Measurements from ENCODE around the gene ANKMY1.

Gene ANKMY1

DNA sequence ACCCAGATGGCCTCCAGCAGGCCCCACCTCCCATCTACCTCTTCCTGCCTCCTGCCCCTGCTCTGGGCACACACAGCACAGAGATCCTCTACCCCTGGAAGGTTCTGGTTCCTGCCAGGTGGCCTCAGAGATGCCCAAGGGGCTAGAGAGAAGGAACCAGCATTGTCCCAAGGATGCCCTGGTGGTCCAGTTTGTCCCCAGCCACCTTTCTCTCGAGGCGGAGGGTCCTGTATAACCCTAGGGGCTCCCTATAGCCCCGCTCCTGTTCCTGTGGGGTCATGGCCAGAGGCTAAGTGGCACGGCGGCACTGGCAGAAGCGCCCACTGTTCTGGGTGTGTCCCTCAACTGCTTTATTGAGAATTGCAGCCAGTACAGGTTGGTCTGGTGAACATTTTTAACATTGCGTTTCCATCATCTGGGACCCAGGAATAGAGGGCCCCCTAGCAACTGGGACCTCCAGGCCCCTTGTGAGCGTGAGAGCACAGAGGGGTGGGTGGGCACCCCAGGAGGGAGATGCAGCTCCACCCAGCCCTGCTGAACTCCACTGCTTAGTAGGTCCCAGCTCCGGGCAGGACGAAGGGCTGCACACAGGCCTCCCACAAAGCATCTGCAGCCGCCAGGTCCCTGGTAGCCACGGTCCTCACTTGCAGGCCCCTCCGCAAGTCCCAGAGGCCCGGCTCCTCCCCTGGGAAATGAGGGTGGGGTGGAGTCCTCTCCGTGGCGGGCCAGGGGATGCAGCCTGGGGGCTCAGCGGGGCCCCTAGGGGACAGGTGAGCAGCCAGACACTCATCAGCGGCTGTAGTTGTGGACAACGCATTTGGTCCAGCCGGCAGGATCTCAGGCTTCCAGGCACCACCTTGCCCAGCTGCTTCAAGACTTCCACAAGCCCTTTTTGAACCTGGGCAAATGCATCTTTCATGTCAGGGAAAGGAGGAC lies 89.2 kb downstream of the ANKMY1 start:
- Histone ChIP-seq H3K4me3 (replicated peaks; ENCODE audit: insufficient read depth, low read length) (no peak overlapping the region), H3K27ac (replicated peaks) (no peak overlapping the region), H3K27me3 (ENCODE audit: insufficient read depth, poor library complexity, severe bottlenecking) (no peaks in the 10 kb centered on the region)
- DNase-seq (ENCODE audit: low read depth in 1 of 2, low spot score in 1 of 2): no peak
- no peak for TF ChIP-seq SPI1 (IDR thresholded peaks at IDR 0.05; ENCODE audit: borderline replicate concordance, low read depth)
- TF ChIP-seq, protein P1, sequence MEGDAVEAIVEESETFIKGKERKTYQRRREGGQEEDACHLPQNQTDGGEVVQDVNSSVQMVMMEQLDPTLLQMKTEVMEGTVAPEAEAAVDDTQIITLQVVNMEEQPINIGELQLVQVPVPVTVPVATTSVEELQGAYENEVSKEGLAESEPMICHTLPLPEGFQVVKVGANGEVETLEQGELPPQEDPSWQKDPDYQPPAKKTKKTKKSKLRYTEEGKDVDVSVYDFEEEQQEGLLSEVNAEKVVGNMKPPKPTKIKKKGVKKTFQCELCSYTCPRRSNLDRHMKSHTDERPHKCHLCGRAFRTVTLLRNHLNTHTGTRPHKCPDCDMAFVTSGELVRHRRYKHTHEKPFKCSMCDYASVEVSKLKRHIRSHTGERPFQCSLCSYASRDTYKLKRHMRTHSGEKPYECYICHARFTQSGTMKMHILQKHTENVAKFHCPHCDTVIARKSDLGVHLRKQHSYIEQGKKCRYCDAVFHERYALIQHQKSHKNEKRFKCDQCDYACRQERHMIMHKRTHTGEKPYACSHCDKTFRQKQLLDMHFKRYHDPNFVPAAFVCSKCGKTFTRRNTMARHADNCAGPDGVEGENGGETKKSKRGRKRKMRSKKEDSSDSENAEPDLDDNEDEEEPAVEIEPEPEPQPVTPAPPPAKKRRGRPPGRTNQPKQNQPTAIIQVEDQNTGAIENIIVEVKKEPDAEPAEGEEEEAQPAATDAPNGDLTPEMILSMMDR (IDR thresholded peaks at IDR 0.05; ENCODE audit: insufficient read depth, low read length): no peak
- TF ChIP-seq POLR2AphosphoS5 (IDR thresholded peaks at IDR 0.05; ENCODE audit: low read depth): no peak
- no peak for TF ChIP-seq GABPA (IDR thresholded peaks at IDR 0.05; ENCODE audit: low read depth)
- TF ChIP-seq, protein P2, sequence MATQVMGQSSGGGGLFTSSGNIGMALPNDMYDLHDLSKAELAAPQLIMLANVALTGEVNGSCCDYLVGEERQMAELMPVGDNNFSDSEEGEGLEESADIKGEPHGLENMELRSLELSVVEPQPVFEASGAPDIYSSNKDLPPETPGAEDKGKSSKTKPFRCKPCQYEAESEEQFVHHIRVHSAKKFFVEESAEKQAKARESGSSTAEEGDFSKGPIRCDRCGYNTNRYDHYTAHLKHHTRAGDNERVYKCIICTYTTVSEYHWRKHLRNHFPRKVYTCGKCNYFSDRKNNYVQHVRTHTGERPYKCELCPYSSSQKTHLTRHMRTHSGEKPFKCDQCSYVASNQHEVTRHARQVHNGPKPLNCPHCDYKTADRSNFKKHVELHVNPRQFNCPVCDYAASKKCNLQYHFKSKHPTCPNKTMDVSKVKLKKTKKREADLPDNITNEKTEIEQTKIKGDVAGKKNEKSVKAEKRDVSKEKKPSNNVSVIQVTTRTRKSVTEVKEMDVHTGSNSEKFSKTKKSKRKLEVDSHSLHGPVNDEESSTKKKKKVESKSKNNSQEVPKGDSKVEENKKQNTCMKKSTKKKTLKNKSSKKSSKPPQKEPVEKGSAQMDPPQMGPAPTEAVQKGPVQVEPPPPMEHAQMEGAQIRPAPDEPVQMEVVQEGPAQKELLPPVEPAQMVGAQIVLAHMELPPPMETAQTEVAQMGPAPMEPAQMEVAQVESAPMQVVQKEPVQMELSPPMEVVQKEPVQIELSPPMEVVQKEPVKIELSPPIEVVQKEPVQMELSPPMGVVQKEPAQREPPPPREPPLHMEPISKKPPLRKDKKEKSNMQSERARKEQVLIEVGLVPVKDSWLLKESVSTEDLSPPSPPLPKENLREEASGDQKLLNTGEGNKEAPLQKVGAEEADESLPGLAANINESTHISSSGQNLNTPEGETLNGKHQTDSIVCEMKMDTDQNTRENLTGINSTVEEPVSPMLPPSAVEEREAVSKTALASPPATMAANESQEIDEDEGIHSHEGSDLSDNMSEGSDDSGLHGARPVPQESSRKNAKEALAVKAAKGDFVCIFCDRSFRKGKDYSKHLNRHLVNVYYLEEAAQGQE (IDR thresholded peaks at IDR 0.05; ENCODE audit: insufficient replicate concordance, low read depth): no peak

DNA sequence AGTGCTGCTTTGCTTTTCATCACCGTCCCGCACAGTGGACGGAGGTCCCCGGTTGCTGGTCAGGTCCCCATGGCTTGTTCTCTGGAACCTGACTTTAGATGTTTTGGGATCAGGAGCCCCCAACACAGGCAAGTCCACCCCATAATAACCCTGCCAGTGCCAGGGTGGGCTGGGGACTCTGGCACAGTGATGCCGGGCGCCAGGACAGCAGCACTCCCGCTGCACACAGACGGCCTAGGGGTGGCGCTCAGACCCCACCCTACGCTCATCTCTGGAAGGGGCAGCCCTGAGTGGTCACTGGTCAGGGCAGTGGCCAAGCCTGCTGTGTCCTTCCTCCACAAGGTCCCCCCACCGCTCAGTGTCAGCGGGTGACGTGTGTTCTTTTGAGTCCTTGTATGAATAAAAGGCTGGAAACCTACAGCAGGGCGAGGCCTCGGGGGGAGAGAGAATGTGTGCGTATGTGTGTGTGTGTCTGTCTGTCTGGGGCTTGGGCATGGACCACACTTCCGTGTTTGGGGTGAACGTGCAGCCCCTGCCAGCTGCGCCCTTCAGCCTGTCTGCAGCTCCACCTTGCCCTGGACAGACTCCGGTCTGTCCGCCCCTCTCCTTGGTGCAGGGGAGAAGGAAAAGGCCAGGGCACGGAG lies 90.0 kb downstream of the ANKMY1 start:
- TF ChIP-seq, protein P2 (IDR thresholded peaks at IDR 0.05; ENCODE audit: insufficient replicate concordance, low read depth): no peak
- TF ChIP-seq GABPA (IDR thresholded peaks at IDR 0.05; ENCODE audit: low read depth) (no peak), POLR2AphosphoS5 (IDR thresholded peaks at IDR 0.05; ENCODE audit: low read depth) (no peak), SPI1 (IDR thresholded peaks at IDR 0.05; ENCODE audit: borderline replicate concordance, low read depth) (no peak)
- TF ChIP-seq, protein P1 (IDR thresholded peaks at IDR 0.05; ENCODE audit: insufficient read depth, low read length): no peak
- Histone ChIP-seq H3K27me3 (ENCODE audit: insufficient read depth, poor library complexity, severe bottlenecking) (no peaks in the 10 kb centered on the region), H3K4me3 (replicated peaks; ENCODE audit: insufficient read depth, low read length) (no peak overlapping the region), H3K27ac (replicated peaks) (no peak overlapping the region)
- DNase-seq (ENCODE audit: low read depth in 1 of 2, low spot score in 1 of 2): no peak

DNA sequence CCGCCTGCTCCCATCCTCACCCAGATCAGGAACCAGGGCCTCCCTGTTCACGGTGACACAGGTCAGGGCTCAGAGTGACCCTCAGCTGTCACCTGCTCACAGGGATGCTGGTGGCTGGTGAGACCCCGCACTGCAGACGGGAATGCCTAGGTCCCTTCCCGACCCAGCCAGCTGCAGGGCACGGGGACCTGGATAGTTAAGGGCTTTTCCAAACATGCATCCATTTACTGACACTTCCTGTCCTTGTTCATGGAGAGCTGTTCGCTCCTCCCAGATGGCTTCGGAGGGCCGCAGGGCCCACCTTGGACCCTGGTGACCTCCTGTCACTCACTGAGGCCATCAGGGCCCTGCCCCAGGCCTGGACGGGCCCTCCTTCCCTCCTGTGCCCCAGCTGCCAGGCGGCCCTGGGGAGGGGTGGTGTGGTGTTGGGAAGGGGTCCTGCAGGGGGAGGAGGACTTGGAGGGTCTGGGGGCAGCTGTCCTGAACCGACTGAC lies 90.6 kb downstream of the ANKMY1 start:
- no peak for DNase-seq (ENCODE audit: low read depth in 1 of 2, low spot score in 1 of 2)
- no peak overlapping the region for H3K4me3 ChIP-seq (replicated peaks; ENCODE audit: insufficient read depth, low read length)
- TF ChIP-seq POLR2AphosphoS5 (IDR thresholded peaks at IDR 0.05; ENCODE audit: low read depth) (no peak), SPI1 (IDR thresholded peaks at IDR 0.05; ENCODE audit: borderline replicate concordance, low read depth) (no peak), GABPA (IDR thresholded peaks at IDR 0.05; ENCODE audit: low read depth) (no peak)
- TF ChIP-seq, protein P1 (IDR thresholded peaks at IDR 0.05; ENCODE audit: insufficient read depth, low read length): no peak
- TF ChIP-seq, protein P2 (IDR thresholded peaks at IDR 0.05; ENCODE audit: insufficient replicate concordance, low read depth): no peak
- no peaks in the 10 kb centered on the region for H3K27me3 ChIP-seq (ENCODE audit: insufficient read depth, poor library complexity, severe bottlenecking)
- H3K27ac ChIP-seq (replicated peaks): no peak overlapping the region
